ENCODE measurements around the gene RGSL1. TPM values are rescaled to one million over a fixed set of nuclear protein-coding genes. Genes with fewer than 3 reads are reported as not detected.

RGSL1 gene
- total and polyA plus RNA-seq, 4 donors, result 0.07 to 0.50 (median 0.31) TPM; not detected in 1

- no peak for DNase-seq (ENCODE audit: low spot score)
- Histone ChIP-seq H3K4me1 (ENCODE audit: control insufficient read depth in 4 of 4, insufficient read depth in 4 of 4, low read length in 3 of 4) (peaks cover 3 to 25% (median 6%) of the 10 kb centered on the region in 4 donors), H3K4me3 (ENCODE audit: low read depth in 1 of 3, low read length in 3 of 3) (no peak overlapping the region)
Measured at GRCh38 chr1:182457844-182458243, 7.9 kb downstream of the RGSL1 start.

GRCh38 chr1:182459949-182460348 is 10.0 kb downstream of the RGSL1 start:
- no peaks in the 10 kb centered on the region for H3K36me3 ChIP-seq (ENCODE audit: control insufficient read depth in 4 of 4, insufficient read depth in 3 of 4, low read depth in 1 of 4, low read length in 3 of 4)
- H3K4me1 ChIP-seq (ENCODE audit: control insufficient read depth in 4 of 4, insufficient read depth in 4 of 4, low read length in 3 of 4), result peaks cover 3 to 23% (median 6%) of the 10 kb centered on the region in 4 donors
- H3K4me3 ChIP-seq (ENCODE audit: low read depth in 1 of 3, low read length in 3 of 3), result no peak overlapping the region
- WGBS, result 30% methylated on average over 3 of the region's 3 CpGs
- H3K9ac ChIP-seq (ENCODE audit: low read depth in 1 of 2, low read length in 2 of 2), result no peak overlapping the region
- H3K27me3 ChIP-seq (ENCODE audit: control insufficient read depth in 4 of 4, insufficient read depth in 4 of 4, low read length in 3 of 4), result no peaks in the 10 kb centered on the region
- TF ChIP-seq HNF4A (conservative IDR thresholded peaks at IDR 0.05) (peak; percentile 48 to 70), RAD21 (IDR thresholded peaks at IDR 0.05) (peak in 1 of 2 donors; percentile 26), TAF1 (conservative IDR thresholded peaks at IDR 0.05) (peak; percentile 24), GABPA (IDR thresholded peaks at IDR 0.05 in 1 of 2, conservative IDR thresholded peaks at IDR 0.05 in 1 of 2) (peak in 1 of 2 donors; percentile 20), MAX (IDR thresholded peaks at IDR 0.05) (peak; percentile 71), ATF3 (IDR thresholded peaks at IDR 0.05) (no peak), EGR1 (IDR thresholded peaks at IDR 0.05; ENCODE audit: low read depth in 2 of 2) (peak in 1 of 2 donors; percentile 67), SP1 (IDR thresholded peaks at IDR 0.05) (peak; percentile 45), YY1 (IDR thresholded peaks at IDR 0.05) (peak; percentile 37), FOXA1 (IDR thresholded peaks at IDR 0.05) (peak; percentile 50), FOXA2 (IDR thresholded peaks at IDR 0.05) (peak; percentile 59), JUND (IDR thresholded peaks at IDR 0.05) (peak in 1 of 2 donors; percentile 61), ZBTB33 (IDR thresholded peaks at IDR 0.05) (no peak), HNF4G (IDR thresholded peaks at IDR 0.05) (no peak), REST (IDR thresholded peaks at IDR 0.05) (no peak), RXRA (IDR thresholded peaks at IDR 0.05) (peak; percentile 93 to 95)
- DNase-seq (ENCODE audit: low spot score), result no peak
- H3K9me3 ChIP-seq (ENCODE audit: control insufficient read depth in 4 of 4, low read length in 3 of 4), result no peaks in the 10 kb centered on the region
- H3K27ac ChIP-seq (ENCODE audit: low read depth in 1 of 2, low read length in 2 of 2), result peak overlapping the region; percentile 69 to 73

More at GRCh38 chr1:182457844-182458243, 7.9 kb downstream of the RGSL1 start:
- TF ChIP-seq ZBTB33 (IDR thresholded peaks at IDR 0.05) (no peak), YY1 (IDR thresholded peaks at IDR 0.05) (peak; percentile 25), SP1 (IDR thresholded peaks at IDR 0.05) (peak; percentile 62), ATF3 (IDR thresholded peaks at IDR 0.05) (no peak), FOXA2 (IDR thresholded peaks at IDR 0.05) (peak; percentile 45), JUND (IDR thresholded peaks at IDR 0.05) (no peak), NR2F2 (IDR thresholded peaks at IDR 0.05) (no peak), HNF4G (IDR thresholded peaks at IDR 0.05) (no peak), MAX (IDR thresholded peaks at IDR 0.05) (peak; percentile 24), RXRA (IDR thresholded peaks at IDR 0.05) (peak; percentile 35 to 54), RAD21 (IDR thresholded peaks at IDR 0.05) (peak in 1 of 2 donors; percentile 26), HNF4A (conservative IDR thresholded peaks at IDR 0.05) (peak; percentile 67 to 73)
- WGBS, result 31% methylated on average over 3 of the region's 3 CpGs
- H3K9ac ChIP-seq (ENCODE audit: low read depth in 1 of 2, low read length in 2 of 2), result no peak overlapping the region
- no peaks in the 10 kb centered on the region for H3K36me3 ChIP-seq (ENCODE audit: control insufficient read depth in 4 of 4, insufficient read depth in 3 of 4, low read depth in 1 of 4, low read length in 3 of 4)
- H3K9me3 ChIP-seq (ENCODE audit: control insufficient read depth in 4 of 4, low read length in 3 of 4), result no peaks in the 10 kb centered on the region
- no peak overlapping the region for H3K27ac ChIP-seq (ENCODE audit: low read depth in 1 of 2, low read length in 2 of 2)
- no peaks in the 10 kb centered on the region for H3K27me3 ChIP-seq (ENCODE audit: control insufficient read depth in 4 of 4, insufficient read depth in 4 of 4, low read length in 3 of 4)
